Fibroblast of the conjunctiva (primary cell): ENCODE results near the gene ECE2.
"Not testable (repeated sequence)": the region's sequence is repeated elsewhere in the genome, so short reads cannot be mapped to it uniquely, and the experiment has no call there.

ENCODE experiments used
- DNase-seq: peaks from one replicate; pipeline ENCODE4 v3.0.0-alpha.2; 2010; ENCODE audit warnings: low read depth

ECE2 gene

DNA sequence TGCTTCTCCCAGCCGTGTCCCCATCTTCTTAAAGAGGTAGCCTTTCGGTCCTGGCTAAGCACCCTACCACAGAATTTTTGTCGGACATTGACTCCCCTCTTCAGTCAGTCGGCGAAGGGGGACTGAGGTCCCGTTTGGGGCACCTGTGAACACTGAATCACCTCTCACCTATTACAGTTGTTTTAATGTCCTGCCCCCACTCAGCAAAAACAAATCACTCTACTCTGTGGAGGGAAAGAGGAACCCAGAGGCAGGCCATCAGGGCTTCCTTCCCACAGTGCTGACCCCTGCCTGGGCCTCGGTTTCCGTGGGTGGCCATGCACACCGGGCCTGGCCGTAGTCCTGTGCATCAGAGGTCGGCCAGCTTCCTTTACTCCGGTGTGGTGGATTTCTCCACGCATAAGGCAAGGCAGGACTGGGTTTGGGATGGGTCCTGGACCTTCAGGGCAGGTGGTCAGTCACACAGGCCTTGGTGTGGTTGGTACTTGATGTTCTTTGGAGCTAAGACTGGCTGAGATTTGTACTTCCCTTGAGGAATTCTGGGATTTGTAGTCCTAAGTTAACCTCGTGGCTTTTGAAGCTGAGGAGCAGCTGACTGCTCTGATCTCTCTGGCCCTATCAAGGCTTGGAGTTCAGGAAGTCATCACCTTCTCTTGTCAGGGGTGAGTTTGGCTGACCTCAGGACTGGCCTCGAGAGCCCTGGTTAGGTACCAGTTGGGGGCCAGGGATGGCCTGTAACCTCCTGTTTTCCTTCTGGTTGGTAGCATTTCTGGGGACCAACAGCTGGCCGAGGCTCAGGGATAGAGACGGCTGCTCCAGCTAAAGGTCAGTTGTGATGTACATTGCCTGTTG is 61.0 kb downstream of the ECE2 start:
- peak; percentile 57 for DNase-seq

DNA sequence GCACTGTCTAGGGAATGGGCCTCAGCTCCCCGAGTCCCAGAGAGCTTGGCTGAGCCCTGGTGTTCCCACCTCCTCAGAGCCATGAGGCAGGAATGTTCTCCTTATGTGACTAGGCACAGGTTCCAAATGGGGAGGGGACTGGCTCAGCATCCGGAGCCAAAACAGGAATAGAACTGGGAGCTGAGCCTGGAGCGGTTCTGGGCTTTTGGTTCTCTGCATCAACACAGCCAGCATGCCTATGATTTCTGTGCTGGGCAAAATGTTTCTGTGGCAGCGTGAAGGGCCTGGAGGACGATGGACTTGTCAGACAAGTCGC is 61.5 kb downstream of the ECE2 start, which contains the start of gene FAM131A:
Gene FAM131A (plus strand): TSS at position 202 of the 316 bp plus-strand sequence. CDS start 31 bp downstream, at position 233.
- no peak for DNase-seq

DNA sequence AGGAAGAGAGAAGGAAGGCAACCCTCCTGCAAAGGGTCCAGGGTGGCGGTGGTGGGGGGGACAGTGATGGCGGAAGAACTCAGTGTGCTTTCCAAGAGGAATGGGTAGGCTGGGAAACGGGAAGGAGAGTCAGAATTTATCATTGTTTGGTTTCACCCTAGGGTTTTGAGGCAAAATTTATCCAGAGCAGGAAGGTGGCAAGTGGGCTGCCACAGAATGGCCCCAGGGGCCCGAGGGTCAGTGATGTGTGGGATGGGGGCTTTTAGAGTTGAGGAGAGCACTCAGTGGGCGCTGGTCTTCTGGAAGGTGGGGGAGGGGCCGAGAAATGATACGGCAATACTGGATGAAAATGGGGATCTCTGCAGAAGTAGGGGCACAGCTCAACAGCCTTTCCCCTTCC is 62.2 kb downstream of the ECE2 start:
- no peak for DNase-seq

DNA sequence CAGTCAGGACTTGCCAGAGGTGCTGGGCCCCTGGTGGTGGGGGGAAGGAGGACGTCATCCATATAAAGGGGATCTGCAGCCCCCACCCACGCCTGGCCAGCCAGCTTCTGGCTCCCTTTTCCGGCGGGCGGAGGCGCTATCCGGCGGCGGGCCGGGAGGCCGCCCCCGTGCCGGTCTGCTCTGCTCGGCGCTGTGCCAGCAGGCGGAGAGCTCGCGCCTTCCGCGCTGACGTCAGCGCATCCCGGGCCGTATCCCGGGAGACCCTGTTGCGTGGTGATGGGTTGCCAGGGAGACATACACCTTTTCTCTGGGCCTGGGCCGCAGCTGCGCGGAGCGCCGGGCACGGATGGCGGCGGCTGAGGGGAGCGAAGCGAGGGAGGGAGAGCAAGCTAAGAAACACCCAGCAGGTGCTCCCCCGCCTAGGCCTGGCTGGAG is 62.7 kb downstream of the ECE2 start:
- DNase-seq: no peak

DNA sequence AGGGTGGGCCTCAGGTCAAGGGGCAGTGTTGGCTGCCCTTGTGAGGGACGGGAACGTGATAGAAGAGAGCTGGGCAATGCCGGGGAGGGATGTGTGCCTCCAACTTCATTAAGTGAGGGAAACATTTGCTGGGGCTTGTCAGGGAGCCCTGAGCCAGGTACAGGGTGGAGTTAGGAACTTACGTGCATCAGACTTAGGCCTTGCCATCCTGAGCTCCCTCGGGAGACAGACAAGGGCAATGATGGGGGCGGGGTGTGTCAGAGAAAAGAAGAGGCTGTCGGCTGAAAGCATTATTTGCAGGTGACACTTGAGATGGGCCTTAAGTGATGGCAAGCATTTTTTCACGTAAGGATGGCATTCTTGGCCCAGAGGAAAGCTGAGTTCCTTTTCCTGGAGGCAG is 63.2 kb downstream of the ECE2 start:
- no peak for DNase-seq

DNA sequence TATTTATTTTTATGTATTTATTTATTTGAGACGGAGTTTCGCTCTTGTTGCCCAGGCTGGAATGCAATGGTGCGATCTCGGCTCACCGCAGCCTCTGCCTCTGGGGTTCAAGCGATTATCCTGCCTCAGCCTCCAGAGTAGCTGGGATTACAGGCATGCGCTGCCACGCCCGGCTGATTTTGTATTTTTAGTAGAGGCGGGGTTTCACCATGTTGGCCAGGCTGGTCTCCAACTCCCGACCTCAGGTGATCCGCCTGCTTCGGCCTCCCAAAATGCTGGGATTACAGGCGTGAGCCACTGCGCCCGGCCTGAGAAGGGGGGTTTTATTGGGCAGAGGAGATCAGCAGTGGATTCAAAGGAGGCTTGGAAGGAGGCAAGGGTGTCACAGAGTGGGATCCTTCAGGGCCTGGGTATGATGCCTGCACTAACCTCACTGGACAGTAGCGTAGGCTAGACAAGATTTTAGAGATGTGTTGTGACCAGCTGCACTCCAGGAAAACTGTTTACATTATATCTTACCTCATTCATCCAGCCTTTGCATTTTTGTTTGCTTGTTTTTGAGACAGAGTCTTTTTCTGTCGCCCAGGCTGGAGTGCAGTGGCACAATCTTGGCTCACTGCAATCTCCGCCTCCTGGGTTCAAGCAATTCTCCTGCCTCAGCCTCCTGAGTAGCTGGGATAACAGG is 63.8 kb downstream of the ECE2 start:
- not testable (repeated sequence) for DNase-seq

DNA sequence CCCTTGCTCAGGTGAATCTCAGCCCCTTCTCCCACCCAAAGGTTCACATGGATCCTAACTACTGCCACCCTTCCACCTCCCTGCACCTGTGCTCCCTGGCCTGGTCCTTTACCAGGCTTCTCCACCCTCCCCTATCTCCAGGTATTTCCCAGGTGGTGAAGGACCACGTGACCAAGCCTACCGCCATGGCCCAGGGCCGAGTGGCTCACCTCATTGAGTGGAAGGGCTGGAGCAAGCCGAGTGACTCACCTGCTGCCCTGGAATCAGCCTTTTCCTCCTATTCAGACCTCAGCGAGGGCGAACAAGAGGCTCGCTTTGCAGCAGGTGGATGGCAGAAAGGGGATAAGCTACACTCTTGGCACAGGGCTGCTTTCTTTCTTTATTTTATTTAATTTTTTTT is 66.1 kb downstream of the ECE2 start:
- DNase-seq: no peak
